Suprapubic skin (tissue), 4 donors: ENCODE measurements around the gene CALR. TPM values are rescaled to one million over a fixed set of nuclear protein-coding genes. Genes with fewer than 3 reads are reported as not detected.

Experiments
- DNase-seq, 2 donors: peaks; one replicate each; pipeline ENCODE4 v3.0.0-alpha.2; 2019; ENCODE audit warnings: low spot score in 2 of 2
- H3K27ac ChIP-seq: fragments of 200-600 bp; sonication (generic); one replicate; pipeline ENCODE4 v1.5.1; 2019
- H3K27me3 ChIP-seq: fragments of 200-600 bp; sonication (generic); one replicate; pipeline ENCODE4 v1.5.1; 2019
- H3K36me3 ChIP-seq: fragments of 200-600 bp; sonication (generic); one replicate; pipeline ENCODE4 v1.5.1; 2019
- H3K4me1 ChIP-seq: fragments of 200-600 bp; sonication (generic); one replicate; pipeline ENCODE4 v1.5.1; 2019
- H3K4me3 ChIP-seq: fragments of 200-600 bp; sonication (generic); one replicate; pipeline ENCODE4 v1.5.1; 2019; ENCODE audit warnings: mild to moderate bottlenecking
- H3K9me3 ChIP-seq: fragments of 200-600 bp; sonication (generic); one replicate; pipeline ENCODE4 v1.5.1; 2019
- EP300 ChIP-seq: sonication (generic); formaldehyde crosslinking; IDR thresholded peaks from one replicate; pipeline ENCODE4 v1.6.1; 2017; ENCODE audit warnings: antibody characterized with exemption
- POLR2A ChIP-seq, 2 donors: fragments of 450-650 bp; IDR thresholded peaks; one replicate each; pipeline ENCODE4 v1.6.1; 2017; ENCODE audit warnings: antibody characterized with exemption in 2 of 2, mild to moderate bottlenecking in 2 of 2, moderate library complexity in 2 of 2
- POLR2AphosphoS5 ChIP-seq, 3 donors: sonication (generic); formaldehyde crosslinking; IDR thresholded peaks; one replicate each; pipeline ENCODE4 v1.6.1; 2017; ENCODE audit warnings: antibody characterized with exemption in 3 of 3
- WGBS: methylation state at CpG from one replicate; pipeline ENCODE4 v1.1.5; 2018; 5-methylcytosine and 5-hydroxymethylcytosine counted together
- total RNA-seq, 4 donors: library from RNA; depleted of rRNA; stranded (reverse); fragments of >200 nt; gene quantifications; one replicate each; pipeline ENCODE4 v1.1.0, GENCODE V29; 2016
- TF ChIP-seq, protein P1 (sequence below), 2 donors: fragments of 200-600 bp in 1 of 2; fragments of 450-650 bp in 1 of 2; sonication (generic) in 1 of 2; IDR thresholded peaks; one replicate each; pipeline ENCODE4 v1.5.1; 2016 to 2019; ENCODE audit warnings: antibody characterized with exemption in 2 of 2, mild to moderate bottlenecking in 1 of 2, moderate library complexity in 1 of 2

CALR gene
- total RNA-seq, 4 donors from 2014 or later: 131 to 285 (median 237) TPM

DNA sequence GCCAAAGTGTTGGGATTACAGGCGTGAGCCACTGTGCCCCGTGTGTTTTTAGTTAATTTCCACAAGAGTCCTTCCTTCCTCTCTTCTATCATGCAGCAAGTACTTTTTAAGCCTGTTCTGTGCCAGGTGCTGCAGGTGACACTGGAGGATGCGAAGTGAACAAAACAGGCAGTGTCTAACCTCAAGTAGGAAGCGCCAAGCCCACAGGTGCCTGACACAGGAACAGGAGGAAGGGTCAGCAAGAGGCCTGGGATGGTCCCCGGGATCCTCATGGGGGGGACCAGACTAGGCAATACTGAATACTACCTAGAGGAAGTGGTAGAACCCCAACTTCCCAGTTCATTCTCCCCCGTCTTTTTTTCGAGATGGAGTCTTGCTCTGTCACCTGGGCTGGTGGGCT lies 1.8 kb upstream of the CALR start:
- TF ChIP-seq POLR2A (IDR thresholded peaks at IDR 0.05) (no peak), EP300 (no peak), POLR2AphosphoS5 (IDR thresholded peaks at IDR 0.05) (no peak)
- TF ChIP-seq, protein P1, sequence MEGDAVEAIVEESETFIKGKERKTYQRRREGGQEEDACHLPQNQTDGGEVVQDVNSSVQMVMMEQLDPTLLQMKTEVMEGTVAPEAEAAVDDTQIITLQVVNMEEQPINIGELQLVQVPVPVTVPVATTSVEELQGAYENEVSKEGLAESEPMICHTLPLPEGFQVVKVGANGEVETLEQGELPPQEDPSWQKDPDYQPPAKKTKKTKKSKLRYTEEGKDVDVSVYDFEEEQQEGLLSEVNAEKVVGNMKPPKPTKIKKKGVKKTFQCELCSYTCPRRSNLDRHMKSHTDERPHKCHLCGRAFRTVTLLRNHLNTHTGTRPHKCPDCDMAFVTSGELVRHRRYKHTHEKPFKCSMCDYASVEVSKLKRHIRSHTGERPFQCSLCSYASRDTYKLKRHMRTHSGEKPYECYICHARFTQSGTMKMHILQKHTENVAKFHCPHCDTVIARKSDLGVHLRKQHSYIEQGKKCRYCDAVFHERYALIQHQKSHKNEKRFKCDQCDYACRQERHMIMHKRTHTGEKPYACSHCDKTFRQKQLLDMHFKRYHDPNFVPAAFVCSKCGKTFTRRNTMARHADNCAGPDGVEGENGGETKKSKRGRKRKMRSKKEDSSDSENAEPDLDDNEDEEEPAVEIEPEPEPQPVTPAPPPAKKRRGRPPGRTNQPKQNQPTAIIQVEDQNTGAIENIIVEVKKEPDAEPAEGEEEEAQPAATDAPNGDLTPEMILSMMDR (IDR thresholded peaks at IDR 0.05): no peak
- Histone ChIP-seq H3K4me3 (no peak overlapping the region), H3K36me3 (peaks cover 19% of the 10 kb centered on the region), H3K4me1 (peaks cover 55% of the 10 kb centered on the region), H3K27ac (no peak overlapping the region), H3K9me3 (no peaks in the 10 kb centered on the region), H3K27me3 (no peaks in the 10 kb centered on the region)
- no peak for DNase-seq
- WGBS: 61% methylated on average over 7 of the region's 7 CpGs

DNA sequence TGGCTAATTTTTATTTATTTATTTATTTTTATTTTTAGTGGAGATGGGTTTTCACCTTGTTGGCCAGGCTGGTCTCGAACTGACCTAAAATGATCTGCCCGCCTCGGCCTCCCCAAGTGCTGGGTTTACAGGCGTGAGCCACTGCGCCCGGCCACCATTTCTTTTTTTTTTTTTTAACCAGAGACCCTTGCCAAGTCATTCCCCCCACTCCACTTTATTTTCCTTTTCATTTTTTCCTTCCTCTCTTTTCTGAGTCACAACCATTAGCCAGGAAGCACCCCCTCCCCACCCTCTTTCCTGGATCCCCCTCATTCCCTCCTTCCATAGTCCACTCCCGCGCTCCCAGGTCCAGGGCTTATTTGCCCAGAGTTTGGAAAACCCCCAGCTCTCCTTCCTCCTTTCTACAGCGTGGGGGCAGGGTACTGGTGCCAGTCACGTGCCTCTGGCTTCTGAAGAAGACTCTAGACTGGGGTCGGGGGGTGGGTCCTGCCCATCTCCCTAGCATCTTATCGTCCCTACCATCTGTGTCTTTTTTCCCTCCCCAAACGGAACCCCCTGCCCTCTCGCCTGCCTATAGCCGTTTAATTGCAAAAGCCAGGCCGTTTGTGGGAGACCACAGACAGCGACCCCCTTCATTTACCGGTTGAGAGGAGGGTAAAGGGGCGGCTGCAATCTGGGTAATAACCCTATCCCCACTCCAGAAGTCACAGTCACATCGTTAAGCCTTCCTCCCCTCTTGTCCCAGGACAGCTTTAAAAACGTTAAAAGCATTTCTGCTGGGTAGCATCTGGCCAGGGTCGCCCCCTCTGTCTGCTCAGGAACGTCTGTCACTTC lies 1.1 kb upstream of the CALR start:
- no peak for DNase-seq
- Histone ChIP-seq H3K9me3 (no peaks in the 10 kb centered on the region), H3K4me1 (peaks cover 54% of the 10 kb centered on the region), H3K36me3 (peaks cover 26% of the 10 kb centered on the region), H3K27ac (no peak overlapping the region), H3K4me3 (peak overlapping the region; percentile 99), H3K27me3 (no peaks in the 10 kb centered on the region)
- WGBS: 28% methylated on average over 23 of the region's 23 CpGs
- TF ChIP-seq POLR2A (IDR thresholded peaks at IDR 0.05) (no peak), EP300 (no peak), POLR2AphosphoS5 (IDR thresholded peaks at IDR 0.05) (no peak)
- TF ChIP-seq, protein P1 (IDR thresholded peaks at IDR 0.05): no peak

DNA sequence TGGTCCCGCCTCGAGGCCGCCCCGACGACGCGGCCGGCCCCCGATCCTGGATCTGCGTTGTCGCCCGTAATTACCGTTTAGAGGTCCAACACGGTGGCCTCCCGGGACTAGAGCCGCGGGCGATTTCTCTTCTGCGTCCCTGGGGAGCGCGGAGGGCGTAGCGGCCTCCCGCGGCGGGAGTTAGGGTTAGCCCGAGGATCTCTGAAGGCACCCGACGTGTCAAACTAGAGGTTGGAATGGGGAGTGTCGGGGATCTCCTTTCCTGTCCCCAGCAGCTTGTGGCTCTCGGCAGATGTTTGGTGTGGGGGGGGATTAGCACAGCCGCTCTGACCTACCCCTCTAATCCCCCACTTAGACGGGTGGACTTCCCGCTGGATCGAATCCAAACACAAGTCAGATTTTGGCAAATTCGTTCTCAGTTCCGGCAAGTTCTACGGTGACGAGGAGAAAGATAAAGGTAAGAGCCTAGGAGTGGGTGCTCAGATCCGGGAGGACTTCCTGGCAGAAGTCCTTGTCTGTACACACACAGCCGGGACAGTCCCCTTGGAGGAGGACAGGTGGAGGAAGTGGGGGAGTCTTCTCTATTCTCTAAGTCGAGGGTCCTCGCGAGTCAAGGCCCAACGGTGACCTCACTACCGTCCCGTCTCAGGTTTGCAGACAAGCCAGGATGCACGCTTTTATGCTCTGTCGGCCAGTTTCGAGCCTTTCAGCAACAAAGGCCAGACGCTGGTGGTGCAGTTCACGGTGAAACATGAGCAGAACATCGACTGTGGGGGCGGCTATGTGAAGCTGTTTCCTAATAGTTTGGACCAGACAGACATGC lies 581 bp downstream of the CALR start:
- peaks cover 51% of the 10 kb centered on the region for H3K4me1 ChIP-seq
- no peak for TF ChIP-seq POLR2AphosphoS5 (IDR thresholded peaks at IDR 0.05)
- TF ChIP-seq, protein P1 (IDR thresholded peaks at IDR 0.05): peak in 1 of 2 donors; percentile 20
- no peak for TF ChIP-seq EP300
- no peaks in the 10 kb centered on the region for H3K9me3 ChIP-seq
- peaks cover 42% of the 10 kb centered on the region for H3K36me3 ChIP-seq
- H3K4me3 ChIP-seq: peak overlapping the region; percentile 99
- peak overlapping the region; percentile 91 for H3K27ac ChIP-seq
- H3K27me3 ChIP-seq: no peaks in the 10 kb centered on the region
- no peak for DNase-seq
- 1% methylated on average over 49 of the region's 54 CpGs for WGBS

DNA sequence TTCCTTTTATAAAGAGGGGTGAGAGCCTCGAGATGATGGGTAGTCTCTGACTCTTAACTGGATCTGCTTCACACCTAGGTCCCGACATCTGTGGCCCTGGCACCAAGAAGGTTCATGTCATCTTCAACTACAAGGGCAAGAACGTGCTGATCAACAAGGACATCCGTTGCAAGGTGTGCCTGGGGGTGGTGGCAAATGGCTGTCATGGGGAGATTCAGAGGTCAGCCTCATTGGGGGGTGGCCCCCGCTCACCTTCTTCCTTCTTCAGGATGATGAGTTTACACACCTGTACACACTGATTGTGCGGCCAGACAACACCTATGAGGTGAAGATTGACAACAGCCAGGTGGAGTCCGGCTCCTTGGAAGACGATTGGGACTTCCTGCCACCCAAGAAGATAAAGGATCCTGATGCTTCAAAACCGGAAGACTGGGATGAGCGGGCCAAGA lies 1.6 kb downstream of the CALR start:
- Histone ChIP-seq H3K9me3 (no peaks in the 10 kb centered on the region), H3K4me1 (peaks cover 50% of the 10 kb centered on the region), H3K27me3 (no peaks in the 10 kb centered on the region), H3K4me3 (peak overlapping the region; percentile 99), H3K36me3 (peaks cover 50% of the 10 kb centered on the region), H3K27ac (no peak overlapping the region)
- 60% methylated on average over 9 of the region's 10 CpGs for WGBS
- DNase-seq: no peak
- TF ChIP-seq, protein P1 (IDR thresholded peaks at IDR 0.05): no peak
- TF ChIP-seq POLR2A (IDR thresholded peaks at IDR 0.05): no peak
- TF ChIP-seq EP300: no peak
- no peak for TF ChIP-seq POLR2AphosphoS5 (IDR thresholded peaks at IDR 0.05)

DNA sequence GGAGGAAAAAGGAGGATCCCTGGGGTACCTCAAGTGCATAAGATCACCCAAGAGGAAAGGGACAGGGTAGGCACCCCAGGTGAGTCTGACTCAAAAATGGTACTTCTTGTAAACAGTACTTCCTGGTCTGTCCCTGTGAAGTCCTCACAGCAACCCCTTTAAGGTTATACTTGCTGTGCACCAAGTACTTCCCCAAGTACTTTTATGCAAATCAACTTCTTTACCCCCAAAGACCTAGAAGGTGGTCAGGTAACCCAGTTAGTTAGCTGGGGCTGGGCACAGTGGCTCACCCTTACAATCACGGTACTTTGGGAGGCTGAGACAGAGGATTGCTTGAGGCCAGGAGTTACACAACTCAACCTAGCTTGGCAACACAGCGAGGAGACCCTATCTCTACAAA lies 2.5 kb downstream of the CALR start:
- 77% methylated on average over 2 of the region's 2 CpGs for WGBS
- no peak for DNase-seq
- H3K4me1 ChIP-seq: peaks cover 53% of the 10 kb centered on the region
- TF ChIP-seq POLR2AphosphoS5 (IDR thresholded peaks at IDR 0.05) (no peak), EP300 (no peak), POLR2A (IDR thresholded peaks at IDR 0.05) (no peak)
- TF ChIP-seq, protein P1 (IDR thresholded peaks at IDR 0.05): no peak
- no peak overlapping the region for H3K27ac ChIP-seq
- peaks cover 50% of the 10 kb centered on the region for H3K36me3 ChIP-seq
- no peaks in the 10 kb centered on the region for H3K27me3 ChIP-seq
- no peaks in the 10 kb centered on the region for H3K9me3 ChIP-seq
- H3K4me3 ChIP-seq: peak overlapping the region; percentile 99
